NCI-H510A treated with DMSO at 0.1 percent for 48 hours (cell line): ENCODE measurements around the gene SLCO3A1.

Experiments
- DNase-seq: peaks from one replicate; lab custom pipeline; 2025; lab: John Stamatoyannopoulos, UW

SLCO3A1 gene

DNA sequence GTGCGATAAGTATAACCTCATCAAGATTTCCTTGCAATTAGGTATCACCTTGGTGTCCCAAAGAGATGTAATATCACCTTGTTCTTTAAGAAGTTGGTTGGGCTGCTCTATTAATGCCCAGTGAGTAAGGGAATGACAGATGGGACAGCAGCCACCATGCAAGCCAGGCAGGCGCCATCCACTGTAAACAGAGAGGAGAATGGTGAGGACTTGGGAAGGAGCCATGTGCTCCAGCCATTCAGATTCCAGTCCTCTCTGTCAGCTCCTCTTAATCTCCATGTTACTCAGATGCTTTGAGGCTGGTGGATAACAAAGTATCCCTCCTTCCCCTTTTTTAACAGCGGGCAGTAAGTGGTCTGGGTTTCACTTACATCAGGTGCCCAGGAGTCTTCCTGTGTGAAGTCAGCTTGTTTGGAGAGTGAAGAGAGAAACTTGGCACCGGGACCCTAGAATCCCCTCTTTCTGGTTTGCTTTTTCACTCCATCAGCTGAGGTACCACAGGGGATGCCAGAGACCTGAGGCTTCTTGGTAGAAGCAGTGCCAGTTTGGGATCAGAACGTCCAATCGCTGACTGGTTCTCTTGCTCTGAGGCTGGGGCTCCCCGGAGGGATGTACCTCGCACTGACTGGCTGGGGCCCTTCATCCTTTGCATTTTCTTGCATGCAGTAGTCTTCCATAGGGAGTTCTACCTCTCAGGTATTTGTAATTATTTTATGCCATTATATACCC is 29.5 kb downstream of the SLCO3A1 start:
- DNase-seq: no peak

DNA sequence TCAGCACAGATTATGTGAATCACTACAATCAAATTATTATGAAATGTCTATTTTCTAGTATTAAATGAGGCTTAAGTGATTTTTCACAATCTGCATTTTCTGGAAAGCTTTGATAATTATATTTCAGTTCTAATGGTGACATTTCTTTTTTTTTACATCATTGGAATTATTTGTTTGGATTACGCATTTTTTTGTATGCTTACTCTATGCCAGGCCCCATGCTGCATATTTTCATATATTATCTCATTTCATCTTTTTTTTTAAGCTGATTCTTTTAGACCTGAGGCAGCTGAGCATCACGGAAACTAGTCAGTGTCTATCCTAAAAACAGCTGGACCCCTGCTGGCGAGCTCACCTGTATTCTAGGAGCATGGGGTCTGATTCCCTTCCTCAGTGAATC is 31.1 kb downstream of the SLCO3A1 start:
- DNase-seq: no peak

DNA sequence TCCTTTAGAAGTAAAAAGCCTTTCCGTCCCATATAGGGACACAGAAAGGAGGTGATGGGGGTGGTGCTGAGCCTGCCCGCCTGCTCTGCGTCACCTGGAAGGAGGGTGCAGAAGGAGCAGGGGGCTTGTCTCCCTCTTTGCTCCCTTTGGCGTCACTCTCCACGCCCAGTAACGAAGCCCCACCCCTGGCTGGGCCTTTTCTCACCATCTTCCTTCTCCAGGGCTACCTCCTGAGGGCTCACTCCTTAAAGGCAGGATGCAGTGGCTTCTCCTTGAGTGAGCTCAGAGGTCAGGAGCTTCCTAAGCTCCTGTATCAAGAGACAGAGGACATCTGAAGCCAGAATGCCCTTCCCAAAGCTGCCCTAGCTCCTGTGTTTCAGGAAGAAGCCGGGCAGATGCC is 31.5 kb downstream of the SLCO3A1 start:
- DNase-seq: no peak

DNA sequence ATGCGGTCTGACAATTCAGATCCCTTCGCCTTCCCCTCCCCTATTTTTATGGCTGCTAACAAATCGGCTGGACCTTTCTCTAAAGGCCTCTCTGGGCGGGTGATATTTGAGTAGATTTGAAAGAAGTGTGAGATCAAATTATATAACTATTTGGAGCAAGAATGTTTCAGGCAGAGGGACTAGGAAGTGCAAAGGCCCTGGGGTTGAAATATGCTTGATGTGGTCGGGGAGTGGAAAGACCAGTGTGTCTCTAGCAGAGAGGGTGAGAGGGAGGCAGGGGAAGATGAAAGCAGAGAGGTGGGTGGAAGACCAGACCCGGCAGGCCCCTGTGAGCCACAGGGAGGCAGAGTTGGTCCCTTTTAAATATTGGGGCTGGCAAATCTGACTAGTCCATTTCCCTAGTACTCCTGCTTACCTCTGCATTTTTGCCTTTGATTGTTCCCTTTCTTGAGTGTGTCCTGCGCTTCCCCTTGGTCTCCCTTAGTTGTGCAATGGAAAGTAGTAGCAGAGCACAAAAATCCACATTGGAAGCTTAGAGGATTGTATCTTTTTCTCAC is 32.3 kb downstream of the SLCO3A1 start:
- DNase-seq: no peak

DNA sequence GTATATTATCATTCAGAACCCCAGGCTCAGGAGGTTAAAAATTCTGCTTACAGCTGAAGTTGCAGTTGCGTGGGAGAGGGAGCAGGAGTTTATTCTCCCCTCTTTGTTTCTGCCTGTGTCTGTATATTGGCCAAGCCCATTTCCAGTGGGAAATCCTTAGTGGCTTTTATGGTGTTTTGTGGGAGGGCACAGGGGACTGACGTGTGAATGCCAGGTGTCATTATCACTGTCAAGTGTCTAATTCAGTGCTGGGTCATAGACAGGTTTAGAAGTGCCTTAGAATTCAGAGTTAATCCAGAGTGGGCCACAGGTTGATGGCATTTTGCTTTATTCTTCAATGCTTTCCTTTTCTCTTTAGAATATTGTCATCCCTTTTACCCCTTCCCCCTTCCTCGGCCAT is 33.4 kb downstream of the SLCO3A1 start:
- DNase-seq: no peak

DNA sequence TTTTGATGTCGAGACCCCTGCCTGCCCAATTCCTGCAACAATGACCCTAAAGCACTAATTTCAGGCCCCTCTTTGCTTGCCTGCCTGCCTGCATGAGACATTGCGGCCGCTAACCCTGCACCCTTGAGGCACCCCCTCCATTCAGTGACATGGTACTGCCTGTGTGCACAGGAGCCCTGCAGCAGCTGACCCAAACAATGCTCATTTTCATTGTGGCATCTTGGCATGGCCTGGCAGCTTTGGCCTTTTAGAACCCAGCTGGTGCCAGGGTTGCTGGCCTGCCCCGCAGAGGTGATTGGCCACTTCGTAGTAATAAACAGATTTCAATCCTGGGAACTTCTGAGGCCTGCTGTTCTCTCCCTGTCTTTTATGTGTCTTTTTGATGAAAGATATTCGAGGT is 33.8 kb downstream of the SLCO3A1 start:
- no peak for DNase-seq

DNA sequence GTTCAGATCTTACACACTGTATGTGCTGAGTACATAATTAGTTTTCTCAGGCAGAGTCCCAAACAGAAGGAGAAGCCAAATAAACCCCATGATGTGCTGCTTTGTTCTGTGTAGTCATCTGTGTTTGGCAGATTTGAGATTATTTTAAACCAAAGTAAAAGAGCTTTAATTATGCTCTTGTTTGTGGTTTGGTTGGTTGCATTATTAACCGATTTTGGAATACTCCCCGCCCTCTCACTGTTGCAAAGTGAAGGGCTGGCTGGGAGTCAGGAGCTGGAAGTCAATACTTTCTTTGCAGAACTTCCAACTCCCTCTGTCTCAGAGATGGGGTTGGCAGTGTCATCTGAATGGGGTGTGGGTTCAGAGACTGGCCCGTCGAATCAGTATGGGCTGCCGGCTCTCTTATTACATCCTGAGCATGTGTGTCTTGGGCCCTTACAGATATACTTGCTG is 34.4 kb downstream of the SLCO3A1 start:
- DNase-seq: no peak

DNA sequence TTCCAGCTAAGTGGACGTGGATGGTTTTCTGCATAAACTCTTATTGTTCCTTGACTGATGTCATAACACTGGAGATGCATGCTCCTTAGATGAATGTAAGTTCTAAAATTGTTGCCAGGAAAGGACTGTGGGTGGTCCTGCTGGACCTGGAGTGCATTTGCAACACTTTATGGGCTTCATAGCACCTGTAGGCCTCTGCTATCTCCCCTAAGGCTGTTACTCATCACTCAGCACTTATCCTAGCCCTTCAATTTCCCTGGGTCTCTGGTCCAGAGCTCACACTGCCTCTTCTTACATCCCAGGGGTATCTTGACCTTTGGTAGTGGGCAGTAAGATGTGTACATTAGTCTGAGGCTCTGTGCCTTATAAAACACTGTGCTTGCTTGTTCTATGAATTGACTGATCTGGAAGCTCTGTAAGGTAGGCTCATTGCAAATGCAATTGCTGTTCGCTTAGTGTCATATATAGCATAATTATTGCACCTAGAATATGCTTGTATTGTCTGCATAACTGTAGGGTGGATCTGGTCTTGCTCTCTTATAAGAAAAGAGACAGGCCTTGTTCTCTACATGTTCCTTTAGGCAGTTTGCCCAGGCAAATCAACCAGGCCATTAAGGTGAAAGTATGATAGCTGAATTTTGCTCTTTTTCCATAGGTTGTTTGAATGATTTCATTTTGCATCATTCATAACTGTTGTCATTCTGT is 35.8 kb downstream of the SLCO3A1 start:
- DNase-seq: no peak

DNA sequence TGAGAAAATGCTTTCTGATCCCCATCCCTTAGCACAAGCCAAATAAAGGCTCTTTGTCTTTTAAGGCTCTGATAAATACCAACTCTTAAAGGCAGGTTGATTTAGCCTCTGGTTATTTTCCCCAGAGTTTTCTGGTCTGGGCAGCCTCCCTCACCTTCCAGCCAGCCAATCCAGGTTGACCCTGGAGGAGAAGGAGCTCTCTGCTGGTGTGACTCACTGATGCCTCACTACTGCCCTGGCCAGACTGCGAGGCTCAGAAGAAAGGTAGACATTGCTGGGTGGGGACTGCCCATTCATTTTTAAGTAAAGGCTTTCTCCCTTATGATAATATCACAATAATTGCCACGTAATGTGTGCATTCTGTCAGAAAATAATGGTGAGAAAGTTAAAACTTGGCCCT is 37.1 kb downstream of the SLCO3A1 start:
- DNase-seq: no peak

DNA sequence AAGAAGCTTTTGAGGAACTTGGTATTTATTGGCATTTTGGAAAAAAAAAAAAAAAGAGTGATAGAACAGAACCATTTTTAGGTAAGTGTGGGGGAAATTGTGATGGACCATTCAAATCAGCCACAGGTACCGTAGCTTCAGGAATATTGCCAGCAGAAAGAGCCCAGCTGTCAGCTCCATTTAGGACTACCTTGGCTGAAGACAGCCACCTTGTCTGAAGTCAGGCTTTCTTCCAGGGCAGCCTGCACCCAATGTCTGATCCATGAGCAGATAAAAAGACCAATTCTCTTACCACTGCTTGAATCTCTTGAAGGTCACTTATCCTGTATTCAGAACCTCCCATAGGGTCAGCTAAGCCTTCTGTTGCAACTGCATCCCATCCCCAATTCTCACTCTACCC is 37.6 kb downstream of the SLCO3A1 start:
- DNase-seq: no peak

DNA sequence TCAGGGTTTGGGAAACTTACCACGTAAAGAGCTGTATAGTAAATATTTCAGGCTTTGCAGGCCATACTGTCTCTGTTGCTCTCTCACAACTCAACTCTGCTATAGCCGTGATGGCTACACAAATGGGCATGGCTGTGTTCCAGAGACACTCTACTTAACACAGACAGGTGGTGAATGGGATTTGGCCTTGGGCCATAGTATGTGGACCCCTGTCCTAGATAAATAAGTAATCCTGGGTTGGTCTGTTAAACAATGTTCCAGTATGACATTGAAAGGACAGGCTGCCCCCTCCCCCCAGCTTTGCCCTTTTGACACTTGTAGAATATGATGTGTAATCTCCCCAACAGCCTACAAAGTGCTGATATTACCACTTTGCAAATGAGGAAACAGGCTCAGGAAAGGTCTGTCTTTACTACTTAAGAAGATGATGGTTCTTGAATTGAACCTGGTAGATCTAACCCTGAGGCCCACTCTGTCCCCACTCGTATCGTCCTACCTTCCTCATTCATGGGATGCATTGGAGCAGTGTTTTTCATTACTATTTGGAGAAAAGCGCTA is 38.4 kb downstream of the SLCO3A1 start:
- no peak for DNase-seq

DNA sequence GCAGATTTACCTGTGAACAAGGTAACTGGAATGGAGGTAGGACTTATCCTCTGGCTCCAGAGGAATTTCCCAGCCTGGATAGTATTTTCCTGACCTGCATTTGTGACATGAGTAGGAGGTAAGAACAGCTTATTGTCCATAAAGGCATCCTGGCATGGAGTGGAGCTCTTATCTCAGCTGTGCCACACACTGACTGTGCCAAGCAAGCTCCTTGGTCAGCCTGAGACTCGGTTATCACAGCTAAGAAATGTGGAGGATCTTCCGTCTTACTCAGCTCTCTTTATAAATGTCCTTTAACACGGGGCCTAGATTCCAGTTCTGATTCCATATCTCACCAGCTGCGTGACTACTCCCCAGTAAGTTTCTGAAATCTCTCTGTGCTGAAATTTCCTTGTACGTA is 38.9 kb downstream of the SLCO3A1 start:
- no peak for DNase-seq

DNA sequence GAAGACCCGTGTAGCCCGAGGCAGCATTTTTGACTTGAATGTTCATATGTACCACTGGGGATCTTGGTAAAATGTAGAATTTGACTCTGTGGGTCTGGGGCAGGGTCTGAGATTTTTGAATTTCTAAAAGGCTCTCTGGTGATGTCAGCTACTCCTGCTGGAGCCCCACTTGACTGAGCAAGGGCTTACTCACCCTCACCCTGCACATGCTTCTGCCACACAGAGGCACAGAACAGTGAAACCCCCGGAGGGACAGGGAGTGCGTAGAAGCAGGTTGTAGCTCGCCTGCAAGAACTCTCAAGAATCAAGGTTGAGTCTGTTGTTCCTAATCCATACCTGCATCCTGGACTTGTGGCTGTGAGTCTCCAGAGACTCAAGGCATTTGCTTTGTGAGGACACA is 41.1 kb downstream of the SLCO3A1 start:
- DNase-seq: no peak

DNA sequence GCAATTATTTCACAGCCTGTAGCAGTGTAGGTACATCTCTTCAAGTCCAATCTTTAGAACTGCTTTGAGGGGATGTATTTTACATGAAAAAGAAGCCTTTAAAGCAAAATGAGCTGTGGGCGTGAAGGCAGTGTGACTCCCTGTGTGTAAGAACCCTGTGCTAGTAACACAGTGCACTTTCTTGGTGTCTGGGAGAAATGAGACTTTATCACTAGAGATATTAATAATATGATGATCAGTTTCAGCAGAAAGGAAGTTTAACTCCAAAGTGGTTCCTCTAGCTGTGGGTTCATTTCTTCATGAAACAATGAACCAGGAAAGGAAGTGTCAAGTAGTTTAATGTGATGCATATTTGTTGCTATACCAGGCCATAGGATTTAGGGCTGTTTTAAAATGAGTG is 41.5 kb downstream of the SLCO3A1 start:
- no peak for DNase-seq

DNA sequence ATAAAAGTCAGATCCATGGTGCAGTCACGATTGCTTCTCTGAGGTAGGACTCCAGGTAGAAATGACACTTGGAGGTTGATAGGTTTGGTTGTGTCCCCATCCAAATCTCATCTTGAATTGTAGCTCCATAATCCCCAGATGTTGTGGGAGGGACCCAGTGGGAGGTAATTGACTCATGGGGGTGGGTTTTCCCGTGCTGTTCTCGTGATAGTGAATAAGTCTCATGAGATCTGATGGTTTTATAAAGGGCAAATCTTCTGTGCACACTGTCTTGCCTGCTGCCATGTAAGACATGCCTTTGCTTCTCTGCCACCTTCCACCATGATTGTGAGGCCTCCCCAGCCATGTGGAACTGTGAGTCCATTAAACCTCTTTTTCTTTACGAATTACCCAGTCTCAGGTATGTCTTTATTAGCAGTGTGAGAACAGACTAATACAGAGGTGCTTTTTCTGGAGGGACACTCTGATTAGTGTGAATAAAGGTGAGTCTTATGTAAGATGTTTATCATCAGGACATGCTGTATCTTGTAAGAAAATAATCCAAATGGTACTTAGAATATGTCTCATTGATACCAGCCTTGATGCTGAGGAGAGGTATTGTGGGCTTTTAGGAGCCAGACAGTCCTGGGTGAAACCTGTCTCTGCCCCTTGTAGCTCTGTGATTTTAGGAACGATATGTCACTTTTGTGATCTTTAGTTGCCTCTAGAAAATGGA is 43.0 kb downstream of the SLCO3A1 start:
- no peak for DNase-seq

DNA sequence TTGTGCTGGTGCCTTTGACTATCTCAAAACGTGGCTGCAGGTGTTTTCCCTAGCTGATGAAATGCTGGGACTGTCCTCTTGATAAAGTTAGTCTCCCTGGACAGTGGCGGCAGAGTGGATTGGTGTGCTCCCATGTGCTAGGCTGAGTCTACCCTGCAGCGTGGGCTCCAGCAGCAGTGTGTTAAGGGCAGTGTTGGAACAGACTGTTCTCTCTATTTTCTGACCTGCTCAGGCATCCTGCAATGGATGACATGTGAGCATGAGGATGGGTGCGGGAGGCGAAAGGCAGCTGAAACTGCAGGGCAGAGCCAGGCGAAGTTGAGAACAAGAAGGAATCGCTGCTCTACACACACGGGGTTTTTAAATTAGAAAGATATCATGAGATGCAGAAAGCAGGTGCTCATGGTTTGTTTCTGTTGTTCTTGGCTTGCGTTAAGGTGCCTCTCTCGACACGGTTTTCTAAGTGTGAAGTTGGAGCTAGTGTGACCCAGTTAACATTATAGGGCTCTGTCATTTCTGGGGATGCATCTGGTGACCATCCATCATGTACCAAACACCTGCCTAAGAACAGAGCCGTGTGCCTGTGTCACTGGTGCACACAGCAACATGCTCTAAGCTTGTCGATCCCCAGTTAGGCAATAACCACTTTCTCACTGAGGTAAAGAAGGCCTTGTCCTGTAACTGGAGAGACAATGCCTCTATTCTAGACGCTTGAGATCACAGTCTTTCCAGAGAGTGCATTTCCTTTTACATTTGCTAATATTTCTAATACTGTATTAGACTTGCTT is 44.3 kb downstream of the SLCO3A1 start:
- DNase-seq: no peak

DNA sequence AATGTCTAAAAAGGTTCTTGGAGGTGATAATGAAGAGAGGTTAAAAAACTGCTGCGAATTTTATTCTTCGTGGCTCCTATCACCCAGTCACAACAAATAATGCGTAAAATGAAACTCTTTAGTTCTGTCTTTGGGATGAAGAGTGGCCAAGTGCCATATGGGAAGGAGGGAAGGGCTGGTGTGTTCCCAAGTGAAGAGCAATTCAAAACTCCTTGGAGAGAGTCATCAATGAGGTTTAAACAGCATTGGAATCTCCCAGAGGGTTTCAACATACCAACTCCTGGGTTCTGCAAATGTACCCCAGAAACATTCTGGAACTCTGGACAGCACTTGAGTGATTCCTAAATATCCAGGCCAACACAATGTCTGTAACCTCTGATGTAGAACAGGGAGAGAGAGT is 45.3 kb downstream of the SLCO3A1 start:
- no peak for DNase-seq

DNA sequence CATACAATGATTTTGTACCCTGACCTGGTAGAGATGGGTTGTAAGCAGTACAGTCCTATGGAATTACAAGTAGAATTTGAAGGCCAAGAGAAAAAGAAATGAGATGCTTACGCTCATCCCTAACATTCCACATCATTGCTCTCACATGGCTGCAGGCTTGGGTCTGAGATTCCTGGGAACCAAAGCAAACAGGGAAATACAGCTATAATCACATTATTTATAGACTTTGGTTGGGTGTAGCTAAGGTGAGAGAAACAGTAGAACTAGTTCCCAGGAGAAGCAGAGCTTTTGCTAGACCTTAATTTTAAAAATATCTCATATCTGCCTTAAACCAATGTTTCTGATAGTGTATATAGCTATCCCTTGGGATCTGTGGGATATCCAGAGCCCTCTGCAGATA is 51.4 kb downstream of the SLCO3A1 start:
- no peak for DNase-seq

DNA sequence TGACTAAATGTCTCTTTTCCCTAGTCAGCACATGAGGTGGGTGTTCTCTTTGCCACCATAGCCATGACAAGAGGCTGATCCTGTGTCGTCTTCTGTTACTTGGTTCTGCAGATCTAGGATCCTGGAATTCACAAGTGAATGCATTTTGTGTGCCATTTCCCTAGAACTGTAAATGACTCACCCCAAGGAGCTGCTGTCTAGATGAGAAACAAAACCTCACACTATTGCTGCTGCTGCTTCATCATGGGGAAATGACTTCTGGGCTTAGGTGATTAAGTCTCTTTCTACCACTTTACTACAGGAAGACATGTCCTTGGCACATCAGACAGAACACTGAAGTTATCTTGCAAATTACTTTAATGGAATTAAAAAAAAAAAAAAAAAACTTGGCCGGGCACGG is 54.9 kb downstream of the SLCO3A1 start:
- DNase-seq: no peak

DNA sequence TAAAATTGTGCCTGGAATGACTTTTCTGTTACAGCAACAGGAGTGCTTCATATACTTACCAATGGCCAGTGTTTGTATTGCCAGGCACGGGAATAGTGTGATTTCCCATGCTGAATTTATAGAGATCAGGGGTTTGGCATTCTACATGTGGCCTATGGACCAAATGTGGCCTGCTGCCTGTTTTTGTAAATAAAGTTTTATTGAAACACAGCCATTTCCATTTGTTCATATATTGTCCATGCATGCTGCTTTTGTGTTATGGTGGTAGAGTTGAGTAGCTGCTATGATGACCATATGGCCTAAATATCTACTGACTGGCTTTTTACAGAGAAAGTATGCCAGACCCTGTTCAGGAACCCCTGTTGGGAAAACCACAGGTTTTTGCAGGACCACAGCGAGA is 55.6 kb downstream of the SLCO3A1 start:
- DNase-seq: no peak

DNA sequence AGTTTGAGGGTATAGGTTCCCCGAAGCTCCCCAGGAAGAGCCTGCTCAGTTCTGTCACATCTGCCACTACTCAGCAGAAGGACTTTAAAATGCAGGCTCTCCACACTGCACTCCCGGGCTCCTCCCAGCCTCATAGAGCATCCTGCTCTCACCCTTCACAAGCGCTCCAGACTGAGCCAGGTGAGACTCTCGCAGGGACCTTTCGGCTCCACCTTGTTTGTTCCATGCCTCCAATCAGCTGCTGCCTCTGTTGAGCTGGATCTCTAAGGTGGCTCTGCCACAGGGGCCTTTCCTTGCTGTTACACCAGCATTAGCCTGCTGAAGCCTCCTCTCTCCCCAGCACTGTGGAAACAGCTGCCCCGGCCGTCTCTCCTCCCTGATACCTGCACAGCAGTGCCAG is 56.1 kb downstream of the SLCO3A1 start:
- DNase-seq: peak; percentile 79

DNA sequence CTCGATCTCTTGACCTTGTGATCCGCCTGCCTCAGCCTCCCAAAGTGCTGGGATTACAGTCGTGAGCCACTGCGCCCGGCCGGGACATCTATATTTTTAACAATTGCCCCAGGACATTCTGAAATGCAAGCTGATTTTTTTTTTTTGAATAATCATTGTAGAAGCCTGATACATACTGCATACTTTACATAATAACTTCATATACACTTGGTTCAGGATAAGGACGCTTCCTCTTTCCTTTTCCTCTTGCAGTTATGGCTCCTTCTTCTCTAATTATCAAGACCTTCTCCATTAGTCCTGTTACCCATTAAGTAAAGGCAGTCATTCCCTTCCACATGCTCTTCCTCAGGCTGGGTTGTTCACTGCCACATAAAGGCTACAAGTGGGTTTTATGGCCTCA is 58.3 kb downstream of the SLCO3A1 start:
- no peak for DNase-seq
